GM04504 (cell line): Measurements from ENCODE around the gene CPVL.

Source experiments
- DNase-seq: peaks from one replicate; pipeline ENCODE4 v3.0.0-alpha.2; 2012; ENCODE audit warnings: low read depth

CPVL gene

DNA sequence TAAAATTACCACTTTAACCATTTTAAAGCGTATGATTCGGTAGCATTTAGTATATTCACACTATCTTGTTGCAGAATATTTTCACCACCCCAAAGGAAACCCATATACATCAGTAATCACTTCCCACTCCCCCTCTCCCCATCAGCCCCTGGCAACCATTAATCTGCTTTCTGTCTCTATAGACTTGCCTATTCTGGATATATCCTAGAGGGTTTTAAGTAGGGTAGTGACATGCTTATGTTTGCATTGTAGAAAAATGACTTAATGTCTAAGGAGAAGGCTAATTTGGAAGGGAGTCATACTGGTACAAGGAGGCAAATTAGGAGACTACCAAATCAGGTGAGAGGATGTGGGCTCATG, 145.6 kb downstream of the CPVL start:
- no peak for DNase-seq

- DNase-seq, result no peak
Observed at GRCh38 chr7:28999895-29000716, 146.2 kb downstream of the CPVL start.

DNA sequence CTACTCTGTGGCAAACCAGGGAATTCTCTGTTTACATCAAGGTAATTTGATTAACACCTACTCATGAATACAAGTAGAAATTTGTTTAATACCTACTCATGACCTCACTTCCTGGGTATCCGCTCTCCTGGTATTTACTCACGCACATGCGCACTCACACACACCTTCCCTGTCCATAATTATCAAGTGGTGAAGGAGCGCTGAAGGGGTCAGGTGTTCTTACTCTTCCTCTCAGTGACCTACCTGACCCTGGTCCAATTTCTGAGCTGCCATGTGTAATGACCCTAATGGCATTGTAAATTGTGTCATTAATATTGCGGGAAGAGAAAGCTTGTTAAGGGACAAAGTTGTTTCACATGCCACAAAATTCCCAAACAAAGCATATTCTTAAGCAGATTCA, 146.9 kb downstream of the CPVL start:
- DNase-seq, result no peak

- no peak for DNase-seq
Observed at GRCh38 chr7:28998105-28998504, 148.2 kb downstream of the CPVL start.

DNA sequence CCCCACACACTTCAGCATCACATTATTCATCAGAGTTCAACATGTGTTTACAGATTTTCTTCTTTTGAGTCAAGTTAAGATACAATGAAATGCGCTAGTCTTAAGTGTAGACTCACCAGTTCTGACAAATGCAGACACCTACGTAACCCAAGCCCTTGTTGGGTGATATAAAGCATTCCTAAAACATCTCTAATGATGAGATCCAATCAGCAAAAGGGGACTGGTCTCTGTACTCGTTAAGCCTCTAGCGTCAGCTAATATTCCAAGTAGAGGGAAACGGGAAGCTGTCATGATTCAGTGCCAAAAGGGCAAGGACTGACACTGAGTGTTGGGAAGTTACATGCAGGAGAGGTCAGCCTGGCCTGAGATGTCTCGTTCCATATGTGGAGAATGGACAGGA, 149.5 kb downstream of the CPVL start:
- no peak for DNase-seq

- DNase-seq, result no peak
Observed at GRCh38 chr7:28993371-28993770, 153.0 kb downstream of the CPVL start.

- DNase-seq, result no peak
Observed at GRCh38 chr7:28992798-28993197, 153.5 kb downstream of the CPVL start.

- no peak for DNase-seq
Observed at GRCh38 chr7:28990200-28990960, 156.0 kb downstream of the CPVL start.

DNA sequence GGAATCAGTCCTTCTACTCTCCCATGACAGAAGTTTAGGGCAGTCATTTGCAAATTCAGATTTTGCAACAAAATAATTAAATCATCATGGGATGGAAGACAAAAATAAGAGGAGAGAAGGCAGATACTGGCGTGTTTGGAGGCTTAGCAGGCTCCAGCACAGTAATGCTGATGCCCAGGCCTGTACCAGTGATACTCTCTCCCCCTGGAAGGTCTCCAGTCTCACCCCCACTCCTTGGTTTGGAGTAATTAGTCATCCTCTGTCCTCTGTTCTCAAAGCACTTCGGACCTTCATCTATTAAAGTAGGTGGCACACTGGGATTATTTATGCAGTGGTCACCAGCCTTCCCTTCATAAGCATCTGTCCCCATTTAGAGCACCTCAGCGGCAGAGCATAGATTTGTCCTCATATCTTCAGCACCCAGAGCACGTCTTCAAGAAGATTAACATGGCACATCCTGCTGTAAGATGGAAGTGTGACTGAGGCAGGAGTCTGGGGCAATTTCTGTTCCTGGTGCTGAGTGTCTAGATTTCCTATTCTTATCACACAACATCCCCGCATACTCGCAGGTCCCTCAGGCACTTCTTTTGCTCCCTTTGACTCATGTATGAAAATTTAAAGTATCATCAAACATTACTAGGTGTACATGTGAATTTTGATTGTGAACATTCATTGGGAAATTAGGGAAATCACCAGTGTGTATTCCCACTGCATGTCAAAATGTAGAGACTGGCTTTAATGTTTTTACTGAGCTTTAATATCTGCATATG, 156.9 kb downstream of the CPVL start:
- no peak for DNase-seq

GRCh38 chr7:28988810-28989209, 157.5 kb downstream of the CPVL start:
- peak; percentile 96 for DNase-seq

DNA sequence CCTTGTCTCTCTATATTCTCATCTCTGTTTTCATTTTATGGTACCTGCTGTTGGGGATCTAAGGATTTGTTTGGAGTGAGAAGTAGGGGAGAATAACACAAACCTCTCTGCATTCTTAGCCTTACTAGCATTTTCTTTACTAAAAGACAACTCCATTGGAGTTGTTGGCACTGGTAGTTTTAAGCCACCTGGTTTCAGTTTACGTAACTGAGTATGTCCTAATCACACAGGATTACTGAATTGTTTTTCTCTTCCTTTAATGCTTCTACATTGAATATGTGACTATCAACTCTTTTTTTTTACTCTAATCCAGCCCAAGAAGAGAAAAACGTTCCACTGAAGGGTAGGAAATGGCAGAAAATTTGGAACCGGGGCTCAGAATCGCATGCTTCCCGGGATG, 158.2 kb downstream of the CPVL start:
- DNase-seq, result no peak

GRCh38 chr7:28986765-28987110, 159.6 kb downstream of the CPVL start:
- peak; percentile 81 for DNase-seq

- DNase-seq, result no peak
Observed at GRCh38 chr7:28986028-28986764, 160.1 kb downstream of the CPVL start.

- peak; percentile 80 for DNase-seq
Observed at GRCh38 chr7:28984631-28985030, 161.7 kb downstream of the CPVL start.

GRCh38 chr7:28984217-28984616, 162.1 kb downstream of the CPVL start:
- DNase-seq, result no peak

- DNase-seq, result no peak
Observed at GRCh38 chr7:28983396-28984190, 162.7 kb downstream of the CPVL start.

DNA sequence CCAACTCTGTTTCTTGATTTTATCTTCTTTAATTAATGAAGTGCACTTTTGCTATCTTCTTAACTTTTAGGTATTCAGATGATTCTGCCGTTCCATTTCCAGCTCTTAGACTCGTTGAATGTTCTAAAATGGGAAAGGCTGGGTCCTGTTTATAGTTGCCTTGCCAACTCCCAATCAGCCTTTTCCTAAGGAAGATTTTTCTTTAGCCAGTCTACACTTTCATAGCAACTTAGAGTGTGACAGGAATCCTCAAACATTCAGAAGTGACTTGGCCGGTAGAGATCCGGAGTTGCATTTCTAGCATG, 165.2 kb downstream of the CPVL start:
- DNase-seq, result no peak

DNA sequence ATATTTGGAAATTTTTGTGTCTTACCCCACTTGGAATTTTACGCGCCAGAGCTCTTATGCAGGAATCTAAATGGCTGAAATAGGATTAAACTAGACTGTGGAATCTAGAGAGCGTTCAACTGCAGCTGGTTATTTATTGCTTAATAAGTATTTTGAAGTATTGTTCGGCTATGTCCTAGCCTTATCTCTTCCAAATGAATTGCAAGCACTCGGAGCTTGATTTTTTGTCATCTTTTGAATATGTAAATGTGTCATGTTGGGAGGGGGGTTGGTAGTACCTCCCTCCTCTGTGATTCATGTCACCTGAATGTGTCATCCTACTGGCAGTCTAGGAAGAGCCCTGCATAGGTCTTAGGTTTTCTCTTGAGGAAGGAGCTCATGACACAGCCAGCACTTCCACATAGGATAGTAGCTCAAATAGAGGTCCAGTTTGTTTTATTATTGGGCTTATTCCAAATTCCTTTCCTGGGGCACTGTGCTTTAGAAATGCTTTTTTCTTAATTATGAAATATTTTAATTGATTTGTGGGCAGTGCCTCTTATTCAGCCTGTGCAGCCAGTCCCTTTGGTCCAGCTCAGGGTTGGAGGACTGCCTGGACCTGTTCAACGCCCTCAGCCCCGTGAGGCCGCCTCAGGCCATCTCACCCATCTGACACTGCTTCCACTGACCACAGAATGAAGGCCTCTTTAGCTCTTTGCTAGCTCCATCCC, 165.7 kb downstream of the CPVL start:
- DNase-seq, result no peak

DNA sequence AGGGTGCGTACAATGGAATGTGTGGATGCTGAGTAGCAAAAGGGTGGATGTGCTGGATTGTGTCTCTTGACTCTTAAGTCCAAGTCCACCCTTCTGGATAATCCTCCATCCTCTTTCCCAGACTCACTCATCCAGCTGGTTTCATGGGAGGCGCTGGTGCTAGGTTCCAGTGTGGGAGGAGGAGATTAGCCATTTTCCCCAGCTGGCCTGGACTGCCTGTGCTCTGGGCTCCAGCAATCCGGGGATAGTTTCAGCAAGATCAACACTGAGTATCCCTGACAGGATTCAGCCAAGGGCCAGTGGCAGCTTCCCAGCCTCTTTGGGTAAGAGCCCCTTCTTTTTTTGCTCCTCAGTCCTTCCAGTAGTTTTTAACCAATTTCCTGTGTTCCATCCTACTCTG, 166.6 kb downstream of the CPVL start:
- no peak for DNase-seq

DNA sequence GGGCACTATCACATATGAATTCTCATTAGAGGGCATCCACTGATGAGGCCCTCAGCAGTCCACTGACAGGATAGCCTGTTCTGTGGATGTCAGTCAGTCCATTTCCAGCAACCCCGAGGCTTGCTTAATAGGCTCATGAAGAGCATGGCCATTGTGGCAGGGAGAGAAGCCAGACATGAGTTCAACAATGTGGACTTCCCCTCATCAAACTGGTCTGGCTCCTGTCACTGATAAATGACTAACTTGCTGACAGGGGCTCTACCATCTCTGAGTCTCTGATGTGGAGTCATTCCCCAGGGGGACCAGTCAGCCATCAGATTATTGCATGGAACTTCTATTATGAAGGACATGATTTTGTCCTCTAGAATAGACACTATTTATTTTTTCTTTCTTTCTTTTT, 168.5 kb downstream of the CPVL start:
- no peak for DNase-seq

DNA sequence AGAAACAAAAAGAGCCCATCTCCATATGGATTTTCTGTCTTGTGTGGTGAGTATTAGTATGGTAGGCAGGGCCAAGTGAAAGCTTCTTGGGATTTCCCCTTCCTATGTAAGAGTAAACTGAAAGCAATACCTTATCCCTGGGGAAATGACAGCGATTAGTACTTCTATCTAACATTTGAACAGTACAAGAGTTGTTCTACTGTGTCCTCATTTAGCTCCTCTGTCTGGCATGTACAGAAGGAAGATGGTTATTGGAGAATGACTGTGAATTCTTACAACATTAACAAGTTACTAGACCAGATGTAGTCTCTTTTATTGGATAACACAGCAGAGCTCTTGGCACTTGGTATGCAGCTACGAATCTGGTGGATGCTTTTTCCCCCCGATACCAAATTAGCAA, 170.3 kb downstream of the CPVL start:
- no peak for DNase-seq
